GM12878 (cell line): ENCODE measurements around the gene FGFR2. TPM values are rescaled to one million over a fixed set of nuclear protein-coding genes. Genes with fewer than 3 reads are reported as not detected.

Experiments used
- ATAC-seq: fragments of 200-7000 bp; cut with Tn5 transposase; 3 replicates; pipeline ENCODE4 v1.9.1; 2020; ENCODE audit warnings: mild to moderate bottlenecking, moderate library complexity
- BruUV-seq: library from RNA; stranded (reverse); fragments of 400-500 nt; replicated peaks from 2 replicates; lab custom pipeline; 2021; lab: Mats Ljungman, UMichigan
- CTCF ChIA-PET: fragments of 300-600 bp; sonication (Branson Sonifier 250); formaldehyde crosslinking; extraction: SDS; loops from one replicate; lab custom pipeline; 2021; ENCODE audit warnings: inconsistent platforms; lab: Yijun Ruan, JAX
- POLR2A ChIA-PET: fragments of 350-600 bp; formaldehyde crosslinking; extraction: SDS; loops from one replicate; lab custom pipeline; 2021; ENCODE audit warnings: inconsistent platforms; lab: Charles Lee
- RAD21 ChIA-PET: fragments of 300-600 bp; sonication (Branson Sonifier 250); formaldehyde crosslinking; loops from one replicate; lab custom pipeline; 2023; ENCODE audit warnings: antibody characterized with exemption; ENCODE audit not compliant: unreplicated experiment; lab: Charles Lee
- SMC1A ChIA-PET: fragments of 300-600 bp; sonication (Branson Sonifier 250); formaldehyde crosslinking; loops from one replicate; lab custom pipeline; 2023; ENCODE audit not compliant: unreplicated experiment, uncharacterized antibody; lab: Charles Lee
- DNase-seq: peaks from one replicate; pipeline ENCODE4 v3.0.0-alpha.2; 2011; ENCODE audit warnings: low read depth, low spot score
- FAIRE-seq: peaks from 3 replicates; lab custom pipeline; 2011; peaks lifted over from hg19 to GRCh38; lab: Jason Lieb, UNC
- H2AFZ ChIP-seq: 2 replicates; pipeline ENCODE4 v1.6.0; 2011; ENCODE audit warnings: low read depth, low read length, control low read depth; ENCODE audit not compliant: control insufficient read depth
- H3K27ac ChIP-seq: 2 replicates; pipeline ENCODE4 v1.5.1; 2011; ENCODE audit warnings: control low read depth; ENCODE audit not compliant: control insufficient read depth, insufficient read depth
- H3K27me3 ChIP-seq, 2 experiments: replicated peaks in 1 of 2; 2 replicates each; pipeline versions ENCODE4 v1.6.0 to v1.6.1; 2011; ENCODE audit warnings: low read length in 1 of 2; ENCODE audit not compliant: control insufficient read depth in 2 of 2, insufficient read depth in 2 of 2
- H3K36me3 ChIP-seq, 2 experiments: 2 replicates each; pipeline ENCODE4 v1.5.1; 2011; ENCODE audit warnings: low read length in 1 of 2; ENCODE audit not compliant: control insufficient read depth in 2 of 2, insufficient read depth in 2 of 2
- H3K4me1 ChIP-seq: 2 replicates; pipeline ENCODE4 v1.6.1; 2011; ENCODE audit warnings: mild to moderate bottlenecking, low read length, moderate library complexity, mixed read lengths; ENCODE audit not compliant: control insufficient read depth, insufficient read depth
- H3K4me2 ChIP-seq: 2 replicates; pipeline ENCODE4 v1.6.0; 2011; ENCODE audit warnings: control low read depth; ENCODE audit not compliant: control insufficient read depth, insufficient read depth
- H3K4me3 ChIP-seq: fragments of 200-600 bp; sonication (generic); 2 replicates; pipeline ENCODE4 v1.5.1; 2016
- H3K79me2 ChIP-seq: 2 replicates; pipeline ENCODE4 v1.6.0; 2011; ENCODE audit warnings: low read length; ENCODE audit not compliant: control insufficient read depth, insufficient read depth
- H3K9ac ChIP-seq: 2 replicates; pipeline ENCODE4 v1.8.0; 2011; ENCODE audit warnings: low read length, control low read depth, mixed read lengths; ENCODE audit not compliant: control insufficient read depth, insufficient read depth
- H3K9me3 ChIP-seq: replicated peaks from 3 replicates; pipeline ENCODE4 v1.5.1; 2011; ENCODE audit warnings: mild to moderate bottlenecking, low read length; ENCODE audit not compliant: control insufficient read depth, insufficient read depth
- H4K20me1 ChIP-seq: 2 replicates; pipeline ENCODE4 v1.6.0; 2011; ENCODE audit not compliant: control insufficient read depth, insufficient read depth
- CREM ChIP-seq: IDR thresholded peaks from 2 replicates; pipeline ENCODE4 v1.6.1; 2014; ENCODE audit warnings: antibody characterized with exemption, low read depth
- EGR1 ChIP-seq, 2 experiments: IDR thresholded peaks; 1 replicate in 1 of 2; 2 replicates in 1 of 2; pipeline ENCODE4 v1.6.1; 2011 to 2012; ENCODE audit warnings: low read depth in 2 of 2, low read length in 2 of 2, borderline replicate concordance in 1 of 2, mild to moderate bottlenecking in 1 of 2, moderate library complexity in 1 of 2
- EZH2 ChIP-seq: IDR thresholded peaks from 2 replicates; pipeline ENCODE4 v1.6.1; 2012; ENCODE audit warnings: low read depth, mild to moderate bottlenecking, control low read depth, inconsistent platforms, low read length, borderline replicate concordance; ENCODE audit not compliant: control insufficient read depth
- FOXM1 ChIP-seq: IDR thresholded peaks from 2 replicates; pipeline ENCODE4 v1.6.1; 2012; ENCODE audit warnings: low read depth, mild to moderate bottlenecking, inconsistent platforms, low read length, moderate library complexity
- IRF4 ChIP-seq: IDR thresholded peaks from 2 replicates; pipeline ENCODE4 v1.6.1; 2011; ENCODE audit warnings: low read depth, low read length
- JUNB ChIP-seq: IDR thresholded peaks from 2 replicates; pipeline ENCODE4 v1.6.1; 2016; ENCODE audit warnings: antibody characterized with exemption, mild to moderate bottlenecking
- MEF2A ChIP-seq: IDR thresholded peaks from 2 replicates; pipeline ENCODE4 v1.6.1; 2011; ENCODE audit warnings: low read depth, mild to moderate bottlenecking, low read length, moderate library complexity; ENCODE audit not compliant: insufficient read depth
- MEF2B ChIP-seq: fragments of 450-650 bp; IDR thresholded peaks from 2 replicates; pipeline ENCODE4 v1.6.1; 2018; ENCODE audit warnings: mild to moderate bottlenecking, moderate library complexity; ENCODE audit not compliant: partially characterized antibody, poor library complexity, severe bottlenecking
- MTA2 ChIP-seq: fragments of 450-650 bp; IDR thresholded peaks from 2 replicates; pipeline ENCODE4 v1.6.1; 2016; ENCODE audit warnings: low read depth, mild to moderate bottlenecking, moderate library complexity
- NFXL1 ChIP-seq: fragments of 450-650 bp; IDR thresholded peaks from 2 replicates; pipeline ENCODE4 v1.6.1; 2017; ENCODE audit warnings: antibody characterized with exemption, mild to moderate bottlenecking, borderline replicate concordance
- PAX8 ChIP-seq: fragments of 450-650 bp; IDR thresholded peaks from 2 replicates; pipeline ENCODE4 v1.6.1; 2017; ENCODE audit warnings: mild to moderate bottlenecking, moderate library complexity
- PML ChIP-seq: IDR thresholded peaks from 2 replicates; pipeline ENCODE4 v1.6.1; 2012; ENCODE audit warnings: low read length, inconsistent platforms
- RAD51 ChIP-seq: fragments of 450-650 bp; IDR thresholded peaks from 2 replicates; pipeline ENCODE4 v1.6.1; 2016; ENCODE audit warnings: moderate library complexity, mild to moderate bottlenecking, inconsistent platforms
- SMAD5 ChIP-seq: IDR thresholded peaks from 2 replicates; pipeline ENCODE4 v1.6.1; 2016; ENCODE audit warnings: antibody characterized with exemption, low read depth
- ZBTB33 ChIP-seq: fragments of 450-650 bp; IDR thresholded peaks from 2 replicates; pipeline ENCODE4 v1.6.1; 2017; ENCODE audit warnings: mild to moderate bottlenecking
- ZNF207 ChIP-seq: fragments of 450-650 bp; IDR thresholded peaks from 2 replicates; pipeline ENCODE4 v1.6.1; 2014; ENCODE audit warnings: antibody characterized with exemption, mild to moderate bottlenecking, borderline replicate concordance
- ZNF24 ChIP-seq: fragments of 450-650 bp; IDR thresholded peaks from 2 replicates; pipeline ENCODE4 v1.6.1; 2017; ENCODE audit warnings: antibody characterized with exemption, mild to moderate bottlenecking
- WGBS: methylation state at CpG from one replicate; pipeline ENCODE4 v1.1.6; 2016; ENCODE audit warnings: low lambda C conversion rate; ENCODE audit not compliant: insufficient replicate concordance, insufficient coverage; ENCODE audit errors: missing lambda C conversion rate; 5-methylcytosine and 5-hydroxymethylcytosine counted together
- in situ Hi-C: fragments of 300-500 bp; cut with MboI; formaldehyde crosslinking; loops from 9 replicates; pipeline ENCODE4 v1.14.3; 2018; ENCODE audit warnings: mixed read lengths
- intact Hi-C: fragments of 100-400 bp; cut with micrococcal nuclease; formaldehyde crosslinking; loops from one replicate; pipeline ENCODE4 v1.14.2; 2022; ENCODE audit not compliant: unreplicated experiment
- polyA plus RNA-seq, 11 experiments: library from polyadenylated mRNA; depleted of rRNA in 4 of 11; unstranded in 6 of 11; stranded (reverse) in 5 of 11; fragments of >200 nt; fragmentation: Nextera tagmentation in 4 of 11; fragmentation: Illumina TruSeq in 1 of 11; extraction: Ambion mirVana in 4 of 11; extraction: Trizol in 1 of 11; gene quantifications; 1 replicate in 1 of 11; 2 replicates in 10 of 11; pipeline versions ENCODE4 v1.2.1 to v1.2.3, GENCODE V29; 2011 to 2016; ENCODE audit warnings: inconsistent platforms in 2 of 11, missing spikeins in 2 of 11, low read depth in 1 of 11
- total RNA-seq, 4 experiments: library from RNA; depleted of rRNA in 3 of 4; stranded (reverse); fragments of >200 nt in 3 of 4; fragmentation: Illumina TruSeq in 1 of 4; extraction: Trizol in 1 of 4; gene quantifications; 2 replicates each; pipeline versions ENCODE4 v1.2.1 to v1.2.3, GENCODE V29; 2013 to 2021

The FGFR2 gene
- total and polyA plus RNA-seq, 10 of the 15 experiments (the other 5 are each of a cell fraction or from before 2014, with no cell fraction given), result 0.04 to 0.15 TPM; not detected in 8

DNA sequence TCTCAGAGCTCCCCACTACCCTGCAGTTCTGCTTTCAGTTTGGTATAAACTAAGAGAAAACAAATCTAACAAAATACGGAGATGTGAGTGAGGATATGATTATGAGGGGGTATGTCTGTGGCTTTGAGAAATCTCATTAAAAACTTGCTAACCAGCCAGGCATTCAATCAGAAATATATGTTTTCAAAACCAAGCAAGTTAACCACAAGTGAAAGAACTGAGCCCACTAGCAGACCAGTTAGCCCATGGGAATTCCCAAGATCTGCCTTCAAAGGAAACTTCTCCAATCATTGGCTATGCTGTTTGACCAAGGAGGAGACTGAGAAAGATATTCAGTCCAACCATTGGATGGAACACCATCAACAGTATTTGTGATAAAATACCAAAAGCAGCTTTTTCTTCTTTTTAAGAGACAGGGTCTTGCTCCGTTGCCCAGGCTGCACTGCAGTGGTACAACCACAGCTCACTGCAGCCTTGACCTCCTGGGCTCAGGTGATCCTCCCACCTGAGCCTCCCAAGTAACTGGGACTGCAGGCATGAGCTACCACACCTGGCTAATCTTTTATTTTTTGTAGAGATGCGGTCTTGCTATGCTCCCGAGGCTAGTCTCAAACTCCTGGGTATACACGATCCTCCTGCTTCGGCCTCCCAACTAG lies 41.2 kb downstream of the FGFR2 start:
- H3K36me3 ChIP-seq, result no peaks in the 10 kb centered on the region
- FAIRE-seq, result no peak
- no peaks in the 10 kb centered on the region for H3K9me3 ChIP-seq
- no peak overlapping the region for H2AFZ ChIP-seq
- no peaks in the 10 kb centered on the region for H4K20me1 ChIP-seq
- intact Hi-C loops (no loop called here), in situ Hi-C loops (no loop called here)
- SMC1A ChIA-PET, result no interaction called here
- no peaks in the 10 kb centered on the region for H3K27me3 ChIP-seq
- CTCF ChIA-PET, result no interaction called here
- H3K79me2 ChIP-seq, result no peaks in the 10 kb centered on the region
- no peak overlapping the region for H3K9ac ChIP-seq
- H3K4me3 ChIP-seq, result no peak overlapping the region
- no peaks in the 10 kb centered on the region for H3K4me1 ChIP-seq
- 39% methylated on average over 6 of the region's 6 CpGs for WGBS
- peak; percentile 4 for DNase-seq
- no peak overlapping the region for H3K4me2 ChIP-seq
- peak; percentile 64 for TF ChIP-seq MTA2
- peak; percentile 21 for TF ChIP-seq MEF2B
- no peak for TF ChIP-seq EZH2
- no TSS peak for BruUV-seq
- POLR2A ChIA-PET, result no interaction called here
- RAD21 ChIA-PET, result no interaction called here
- peak; percentile 38 for ATAC-seq
- H3K27ac ChIP-seq, result no peak overlapping the region

DNA sequence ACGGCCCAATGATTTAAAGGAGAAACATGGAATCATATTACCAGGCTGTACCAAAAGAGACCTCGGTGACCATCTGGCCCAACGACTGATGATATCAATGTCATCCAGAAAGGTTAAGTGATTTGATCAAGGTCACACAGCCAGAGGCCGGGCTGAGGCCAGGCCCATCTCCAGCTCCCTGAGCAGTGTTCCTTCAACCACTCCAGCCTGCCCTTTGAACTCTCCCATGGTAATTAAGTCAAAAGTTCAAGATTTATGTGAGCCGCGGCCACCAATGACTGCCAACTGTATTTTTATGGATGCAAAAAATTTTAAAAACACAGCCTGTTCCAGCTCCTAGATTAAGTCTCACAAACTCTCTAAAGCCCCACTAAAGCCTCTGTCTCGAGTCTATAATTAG lies 41.8 kb downstream of the FGFR2 start:
- Histone ChIP-seq H3K9me3 (no peaks in the 10 kb centered on the region), H3K36me3 (no peaks in the 10 kb centered on the region), H4K20me1 (no peaks in the 10 kb centered on the region), H3K9ac (no peak overlapping the region), H3K79me2 (no peaks in the 10 kb centered on the region), H3K4me1 (no peaks in the 10 kb centered on the region), H3K4me2 (no peak overlapping the region), H2AFZ (no peak overlapping the region), H3K4me3 (no peak overlapping the region), H3K27me3 (no peaks in the 10 kb centered on the region), H3K27ac (no peak overlapping the region)
- no peak for FAIRE-seq
- no TSS peak for BruUV-seq
- DNase-seq, result no peak
- ChIA-PET POLR2A (no interaction called here), CTCF (interaction anchor here (0.5 kb wide), 1 partner anchor 43 kb away, joined by 3 read pairs; no protein-coding TSS in a partner anchor), RAD21 (no interaction called here), SMC1A (no interaction called here)
- WGBS, result 48% methylated on average over 7 of the region's 7 CpGs
- intact Hi-C loops (no loop called here), in situ Hi-C loops (no loop called here)
- ATAC-seq, result no peak
- TF ChIP-seq PML (no peak), JUNB (no peak), MEF2A (no peak), SMAD5 (no peak), ZNF24 (no peak), ZBTB33 (no peak), FOXM1 (no peak), MEF2B (no peak), CREM (no peak), IRF4 (no peak), RAD51 (no peak), EGR1 (IDR thresholded peaks at IDR 0.05; ENCODE audit: borderline replicate concordance in 1 of 2, low read depth in 2 of 2, low read length in 2 of 2) (no peak), PAX8 (no peak), MTA2 (no peak), NFXL1 (no peak), ZNF207 (no peak)
